CD4-positive, alpha-beta T cell treated with Interleukin-6 at 100 ng/mL for 8 hours (primary cell): ENCODE results near the gene TAC4.

Experiments used
- DNase-seq: peaks from one replicate; pipeline ENCODE4 v3.0.0-alpha.2; 2020; ENCODE audit warnings: mixed read lengths, low spot score

The TAC4 gene, protein sequence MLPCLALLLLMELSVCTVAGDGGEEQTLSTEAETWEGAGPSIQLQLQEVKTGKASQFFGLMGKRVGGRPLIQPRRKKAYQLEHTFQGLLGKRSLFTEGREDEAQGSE

DNA sequence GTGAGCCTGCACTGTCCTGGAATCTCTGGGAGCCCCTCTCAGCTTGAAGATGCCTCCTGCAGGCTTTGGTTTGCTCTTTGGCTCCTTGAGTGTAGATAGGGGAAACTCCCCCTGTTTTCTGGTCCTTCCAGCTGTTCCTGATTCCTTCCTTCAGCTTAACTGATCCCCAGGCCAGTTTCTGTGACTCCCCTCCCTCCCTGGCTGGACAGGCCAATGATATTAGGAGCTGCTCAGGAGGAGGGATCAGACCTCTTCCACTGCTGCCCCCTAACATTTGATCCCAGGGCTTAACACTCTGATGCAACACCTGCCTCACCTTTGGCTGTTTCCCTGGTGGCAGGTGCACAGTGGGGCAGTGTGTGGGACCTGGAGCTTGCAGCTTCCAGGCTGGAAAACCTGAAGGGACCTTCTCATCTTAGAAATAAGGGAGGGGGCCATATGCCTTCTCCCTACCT is at the start of gene TAC4:
Gene TAC4 (minus strand): TSS at position 51 of the 455 bp plus-strand sequence. CDS start 52 bp downstream, outside the sequence.
- no peak for DNase-seq

GRCh38 chr17:49896860-49897259 is 49.0 kb upstream of the TAC4 start:
- no peak for DNase-seq

GRCh38 chr17:49896222-49896621 is 48.4 kb upstream of the TAC4 start:
- no peak for DNase-seq

GRCh38 chr17:49895812-49896211 is 47.9 kb upstream of the TAC4 start:
- DNase-seq: no peak

- DNase-seq: no peak
These were observed 46.9 kb upstream of the TAC4 start for GRCh38 chr17:49894761-49895160.

DNA sequence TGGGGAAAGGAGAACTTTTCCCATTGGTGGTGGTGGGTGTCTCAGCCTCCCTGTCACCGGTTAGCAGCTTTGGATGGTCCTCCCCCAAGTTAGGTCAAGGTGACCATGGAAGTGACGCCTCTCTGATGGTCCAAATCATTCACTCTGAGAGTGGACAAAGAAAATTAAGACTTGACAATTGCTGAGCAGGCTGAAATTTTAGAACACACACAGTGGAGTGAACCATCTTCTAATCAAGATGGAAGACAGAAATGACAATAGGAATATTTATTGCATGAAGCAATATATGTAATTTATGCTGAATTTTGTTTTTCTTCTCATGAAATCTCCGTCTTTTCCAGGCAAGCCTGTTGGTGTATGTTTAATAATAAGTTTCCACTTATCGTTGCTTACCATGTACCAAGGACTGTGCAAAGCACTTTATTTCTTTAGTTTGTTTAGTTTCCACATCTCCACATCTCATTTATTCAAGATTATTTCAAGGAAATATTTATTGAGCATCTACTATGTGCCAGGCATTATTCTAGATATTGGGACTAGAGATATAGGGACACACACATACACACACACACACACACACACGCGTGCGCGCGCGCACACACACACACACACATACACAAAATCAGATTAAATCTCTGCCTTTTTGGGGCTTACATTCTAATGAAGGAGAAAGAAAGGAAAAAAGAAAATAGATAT is 44.0 kb upstream of the TAC4 start:
- no peak for DNase-seq

DNA sequence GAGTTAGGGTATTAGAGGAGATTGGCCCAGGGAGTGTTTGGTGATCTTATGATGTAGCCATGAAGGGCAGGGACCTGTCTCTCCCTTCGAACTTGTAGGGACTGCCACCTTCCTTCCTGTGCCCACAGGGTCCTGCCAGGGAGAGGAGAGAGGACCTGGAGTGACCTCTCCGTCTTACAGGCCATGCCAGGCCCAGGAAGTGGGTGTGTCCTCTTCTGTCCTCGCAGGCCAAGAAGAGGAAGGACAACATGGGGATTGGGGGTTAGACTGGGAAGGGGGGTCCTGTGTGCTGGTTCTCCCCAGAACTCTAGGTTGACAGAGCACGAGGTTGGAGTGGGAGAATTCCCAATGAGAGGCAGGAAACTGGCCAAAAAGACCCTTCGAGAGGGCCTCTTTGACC is 43.4 kb upstream of the TAC4 start:
- DNase-seq: no peak

DNA sequence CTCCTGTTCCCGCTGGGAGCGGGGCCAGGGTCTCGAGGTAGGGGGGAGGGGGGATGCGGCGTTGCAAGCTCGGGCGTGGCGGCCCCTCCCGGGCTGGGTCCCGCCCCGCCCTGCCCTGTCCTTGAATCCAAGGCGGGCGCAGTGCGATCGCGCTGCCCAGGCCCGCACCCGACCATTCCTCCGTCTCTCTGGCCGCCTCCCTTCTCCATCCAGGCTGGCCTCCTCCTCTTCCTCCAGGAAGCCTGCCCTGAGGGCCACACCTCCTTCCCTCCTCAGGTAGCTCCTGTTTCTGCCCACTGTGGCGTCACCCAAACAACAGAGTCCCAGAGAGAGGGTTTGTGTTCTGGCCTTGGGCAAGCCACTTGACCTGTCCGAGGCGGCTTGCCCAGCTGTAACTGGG is 43.0 kb upstream of the TAC4 start:
- DNase-seq: no peak

GRCh38 chr17:49890077-49890821 is 42.4 kb upstream of the TAC4 start:
- DNase-seq: no peak

DNA sequence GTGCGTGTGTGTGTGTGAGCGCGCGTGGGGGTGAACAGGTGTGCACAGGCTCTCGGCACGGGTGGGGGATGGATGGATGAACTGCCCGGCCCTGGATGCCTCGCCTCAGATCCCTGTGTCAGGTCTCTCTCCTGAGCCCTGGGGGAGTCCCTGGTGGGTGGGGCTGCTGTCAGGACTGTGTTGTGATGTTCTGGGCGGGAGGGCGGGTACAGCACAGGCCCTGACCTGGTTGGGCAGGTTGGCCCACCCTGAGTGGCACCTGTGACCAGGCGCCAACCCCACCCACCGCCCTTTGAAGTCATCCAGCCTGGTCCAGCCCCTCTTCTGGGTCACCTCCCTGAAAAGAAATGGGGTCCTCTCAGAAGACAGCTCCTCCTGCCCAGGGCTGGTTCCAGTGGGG is 41.6 kb upstream of the TAC4 start:
- no peak for DNase-seq

- no peak for DNase-seq
These were observed 40.0 kb upstream of the TAC4 start for GRCh38 chr17:49887744-49888360.

GRCh38 chr17:49887086-49887743 is 39.3 kb upstream of the TAC4 start:
- no peak for DNase-seq

- DNase-seq: no peak
These were observed 38.2 kb upstream of the TAC4 start for GRCh38 chr17:49886036-49886435.

GRCh38 chr17:49882434-49882833 is 34.6 kb upstream of the TAC4 start:
- no peak for DNase-seq

- DNase-seq: no peak
These were observed 33.2 kb upstream of the TAC4 start for GRCh38 chr17:49881054-49881402.

DNA sequence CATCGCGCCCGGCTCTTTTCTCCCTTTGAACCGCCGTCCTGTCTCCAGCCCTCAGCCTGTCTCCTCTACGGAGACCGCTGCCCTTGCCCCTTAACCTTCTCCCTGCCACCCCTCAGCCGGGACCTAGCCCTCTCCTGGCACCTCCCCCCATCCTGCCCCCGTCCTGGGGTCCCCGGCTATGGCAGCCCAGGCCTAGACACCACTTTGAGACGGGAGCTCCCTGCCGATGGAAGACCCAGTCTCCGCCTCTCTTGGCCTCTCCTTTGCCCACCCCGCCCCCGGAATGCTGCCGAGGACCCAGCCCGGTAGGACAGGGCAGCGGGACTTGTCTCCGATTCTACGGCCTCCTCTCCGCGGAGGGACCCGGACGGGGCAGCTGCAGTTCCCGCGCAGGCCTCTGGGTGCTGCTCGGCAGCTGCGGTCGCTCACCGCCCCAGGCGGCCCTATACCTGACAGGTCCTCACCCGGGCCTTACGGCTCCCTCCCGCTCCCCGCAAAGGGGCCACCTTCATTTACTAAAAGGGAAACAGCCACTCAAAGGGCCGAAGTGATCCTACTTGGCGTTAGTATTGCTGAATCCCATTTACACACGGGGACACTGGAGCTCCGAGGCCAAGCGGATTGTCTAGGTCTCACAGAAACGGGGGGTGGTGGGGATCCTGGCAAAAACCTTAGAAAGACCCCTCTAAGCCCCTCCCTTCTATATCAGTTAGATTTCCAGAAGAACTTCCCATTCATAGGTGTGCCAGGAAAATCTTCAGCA is 32.6 kb upstream of the TAC4 start:
- peak; percentile 59 for DNase-seq

- no peak for DNase-seq
These were observed 31.3 kb upstream of the TAC4 start for GRCh38 chr17:49878931-49879904.

DNA sequence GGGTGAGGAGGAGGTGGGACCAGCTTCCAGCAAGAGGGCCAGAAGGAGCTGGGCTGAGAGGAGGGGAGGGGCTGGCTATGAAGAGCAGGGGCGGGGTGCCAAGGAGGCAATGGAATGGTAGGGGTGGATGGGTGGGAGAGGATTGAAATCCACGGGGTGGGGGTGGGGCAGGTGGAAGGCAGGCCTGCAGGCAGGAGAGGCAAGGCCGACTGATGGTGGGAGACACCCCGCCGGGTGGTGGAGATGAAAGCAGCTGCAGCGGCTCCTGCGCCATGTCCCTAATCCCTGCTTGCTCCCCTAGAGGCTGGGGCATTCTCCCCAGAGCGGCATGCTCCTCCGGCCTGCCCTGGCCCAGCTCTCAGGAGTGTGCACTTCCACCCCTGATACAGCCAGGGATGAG is 27.8 kb upstream of the TAC4 start:
- DNase-seq: no peak

GRCh38 chr17:49874911-49875310 is 27.0 kb upstream of the TAC4 start:
- no peak for DNase-seq

DNA sequence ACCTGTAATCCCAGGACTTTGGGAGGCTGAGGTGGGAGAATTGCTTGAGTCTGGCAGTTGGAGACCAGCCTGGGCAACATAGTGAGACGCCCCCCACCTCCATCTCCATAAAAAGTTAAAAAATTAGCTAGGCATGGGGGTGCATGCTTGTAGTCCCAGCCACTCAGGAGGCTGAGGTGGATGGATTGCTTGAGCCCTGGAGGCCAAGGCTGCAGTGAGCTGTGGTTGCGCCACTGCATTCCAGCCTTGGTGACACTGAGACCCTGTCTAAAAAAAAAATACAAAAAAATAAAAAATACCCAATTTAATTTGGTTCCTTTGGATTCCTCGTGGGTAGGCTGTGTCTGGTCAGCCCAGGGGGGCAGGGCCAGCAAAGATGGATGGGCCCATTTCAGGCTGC is 26.1 kb upstream of the TAC4 start:
- no peak for DNase-seq

GRCh38 chr17:49873466-49873865 is 25.6 kb upstream of the TAC4 start:
- DNase-seq: no peak
